HepG2 (cell line): ENCODE data around the gene PIM1. TPM values are rescaled to one million over a fixed set of nuclear protein-coding genes. Genes with fewer than 3 reads are reported as not detected.

Source experiments
- GMEB1 ChIP-seq: sonication (generic); formaldehyde crosslinking; IDR thresholded peaks from 2 replicates; pipeline ENCODE4 v1.5.1; 2020; ENCODE audit warnings: missing genetic modification reagents, mild to moderate bottlenecking, borderline replicate concordance
- MIER3 ChIP-seq: IDR thresholded peaks from 2 replicates; pipeline ENCODE4 v1.6.1; 2016; ENCODE audit warnings: missing compliant biosample characterization, borderline replicate concordance
- SOX6 ChIP-seq, 2 experiments: fragments of 450-650 bp in 1 of 2; sonication (generic) in 1 of 2; formaldehyde crosslinking in 1 of 2; IDR thresholded peaks; 2 replicates each; pipeline versions ENCODE4 v1.4.0 to v1.6.1; 2017 to 2020; ENCODE audit warnings: antibody characterized with exemption in 1 of 2, mild to moderate bottlenecking in 1 of 2, missing genetic modification reagents in 1 of 2
- ZNF138 ChIP-seq: sonication (generic); formaldehyde crosslinking; IDR thresholded peaks from 2 replicates; pipeline ENCODE4 v1.5.0; 2020; ENCODE audit warnings: mild to moderate bottlenecking, low read depth, missing genetic modification reagents
- ZNF263 ChIP-seq: sonication (generic); formaldehyde crosslinking; IDR thresholded peaks from 2 replicates; pipeline ENCODE4 v1.4.0; 2020; ENCODE audit warnings: missing genetic modification reagents
- ZNF33B ChIP-seq: sonication (generic); formaldehyde crosslinking; IDR thresholded peaks from 2 replicates; pipeline ENCODE4 v1.5.1; 2020; ENCODE audit warnings: mild to moderate bottlenecking, missing genetic modification reagents
- ZNF407 ChIP-seq: sonication (generic); formaldehyde crosslinking; IDR thresholded peaks from one replicate; pipeline ENCODE4 v1.5.1; 2020; ENCODE audit warnings: mild to moderate bottlenecking, missing genetic modification reagents; ENCODE audit errors: not compliant biosample characterization
- ZNF441 ChIP-seq: sonication (generic); formaldehyde crosslinking; IDR thresholded peaks from 2 replicates; pipeline ENCODE4 v1.7.0; 2021; ENCODE audit warnings: missing genetic modification reagents, borderline replicate concordance
- ZNF547 ChIP-seq: sonication (generic); formaldehyde crosslinking; IDR thresholded peaks from 2 replicates; pipeline ENCODE4 v1.5.1; 2020; ENCODE audit warnings: mild to moderate bottlenecking, missing genetic modification reagents
- ZNF737 ChIP-seq: sonication (generic); formaldehyde crosslinking; IDR thresholded peaks from 2 replicates; pipeline ENCODE4 v1.5.0; 2020; ENCODE audit warnings: missing genetic modification reagents, mild to moderate bottlenecking, borderline replicate concordance
- ZNF772 ChIP-seq: sonication (generic); formaldehyde crosslinking; IDR thresholded peaks from 2 replicates; pipeline ENCODE4 v1.5.0; 2020; ENCODE audit warnings: mild to moderate bottlenecking, missing genetic modification reagents
- ZSCAN25 ChIP-seq: sonication (generic); formaldehyde crosslinking; IDR thresholded peaks from 2 replicates; pipeline ENCODE4 v1.8.0; 2022; ENCODE audit warnings: mild to moderate bottlenecking, missing genetic modification reagents
- ZSCAN31 ChIP-seq: sonication (generic); formaldehyde crosslinking; IDR thresholded peaks from 2 replicates; pipeline ENCODE4 v1.5.0; 2020; ENCODE audit warnings: low read depth, mild to moderate bottlenecking, missing genetic modification reagents
- polyA plus RNA-seq, 8 experiments: library from polyadenylated mRNA; depleted of rRNA in 3 of 8; stranded (reverse) in 7 of 8; unstranded in 1 of 8; fragments of >200 nt; fragmentation: Illumina TruSeq in 4 of 8; extraction: Trizol in 4 of 8; gene quantifications; 2 replicates each; pipeline versions ENCODE4 v1.2.1 to v1.2.3, GENCODE V29; 2011 to 2016; ENCODE audit warnings: low read depth in 4 of 8, missing spikeins in 1 of 8, mixed read lengths in 1 of 8; ENCODE audit not compliant: insufficient read depth in 1 of 8
- total RNA-seq, 5 experiments: library from RNA; depleted of rRNA; stranded (reverse); fragments of >200 nt; fragmentation: Illumina TruSeq; extraction: Trizol; gene quantifications; 2 replicates each; pipeline ENCODE4 v1.2.3, GENCODE V29; 2016; ENCODE audit warnings: low read depth in 1 of 5
- TF ChIP-seq, protein P1 (sequence below): sonication (generic); formaldehyde crosslinking; IDR thresholded peaks from 2 replicates; pipeline ENCODE4 v1.5.1; 2020; ENCODE audit warnings: mild to moderate bottlenecking, missing genetic modification reagents, moderate library complexity

The PIM1 gene
- total and polyA plus RNA-seq, 2 of the 13 experiments (the other 11 are each of a cell fraction or from before 2014, with no cell fraction given): 29.4 to 117 TPM

DNA sequence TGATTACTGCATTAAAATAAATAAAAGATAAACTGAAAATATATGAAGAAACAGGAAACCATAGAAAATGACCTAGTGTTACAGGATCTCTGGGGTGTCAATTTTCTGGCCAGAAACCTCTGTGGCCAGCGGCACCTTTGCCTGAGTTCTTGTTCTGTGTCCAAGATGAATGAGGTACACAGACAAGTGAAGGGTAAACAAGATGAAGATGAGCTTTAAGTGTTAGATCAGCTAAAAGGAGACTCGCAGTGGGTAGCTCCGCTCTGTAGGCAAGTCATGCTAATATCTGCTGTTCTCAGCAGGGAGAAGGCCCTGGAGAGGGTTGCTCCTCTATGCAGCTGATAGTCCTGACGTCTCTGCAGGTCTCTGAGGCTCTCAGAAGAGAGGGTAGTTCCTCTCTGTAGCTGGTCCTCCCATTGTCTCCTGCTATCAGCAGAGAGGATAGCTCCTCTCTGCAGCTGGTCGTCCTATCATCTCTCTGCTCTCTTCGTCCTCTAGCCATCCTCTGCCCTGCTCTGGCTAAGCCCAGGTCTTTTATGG is 51.7 kb downstream of the PIM1 start (continued):
- peak; percentile 31 for TF ChIP-seq ZNF407 (CRISPR knock-in tag)
- 0 out of 2 replicates have a peak, but pooled peaks have one; percentile 2 for TF ChIP-seq ZNF33B (CRISPR knock-in tag)
- TF ChIP-seq ZNF138 (CRISPR knock-in tag): peak; percentile 42; the same call in 1 of the 2 replicates
- TF ChIP-seq ZSCAN25 (CRISPR knock-in tag): peak; percentile 41; the same call in 1 of the 2 replicates
- no peak for TF ChIP-seq ZNF737 (CRISPR knock-in tag)
- TF ChIP-seq ZSCAN31 (CRISPR knock-in tag): 0 out of 2 replicates have a peak, but pooled peaks have one; percentile 43
- 0 out of 2 replicates have a peak, but pooled peaks have one; percentile 12 for TF ChIP-seq MIER3 (CRISPR knock-in tag)
- peak; percentile 90 for TF ChIP-seq ZNF263
- TF ChIP-seq GMEB1: peak; percentile 32; the same call in 1 of the 2 replicates
- peak; percentile 54; the same call in 1 of the 2 replicates for TF ChIP-seq ZNF772 (CRISPR knock-in tag)
- TF ChIP-seq ZNF441 (CRISPR knock-in tag): 0 out of 2 replicates have a peak, but pooled peaks have one; percentile 67
- peak; percentile 70; the same call in 1 of the 2 replicates for TF ChIP-seq ZNF547
- TF ChIP-seq, protein P1, sequence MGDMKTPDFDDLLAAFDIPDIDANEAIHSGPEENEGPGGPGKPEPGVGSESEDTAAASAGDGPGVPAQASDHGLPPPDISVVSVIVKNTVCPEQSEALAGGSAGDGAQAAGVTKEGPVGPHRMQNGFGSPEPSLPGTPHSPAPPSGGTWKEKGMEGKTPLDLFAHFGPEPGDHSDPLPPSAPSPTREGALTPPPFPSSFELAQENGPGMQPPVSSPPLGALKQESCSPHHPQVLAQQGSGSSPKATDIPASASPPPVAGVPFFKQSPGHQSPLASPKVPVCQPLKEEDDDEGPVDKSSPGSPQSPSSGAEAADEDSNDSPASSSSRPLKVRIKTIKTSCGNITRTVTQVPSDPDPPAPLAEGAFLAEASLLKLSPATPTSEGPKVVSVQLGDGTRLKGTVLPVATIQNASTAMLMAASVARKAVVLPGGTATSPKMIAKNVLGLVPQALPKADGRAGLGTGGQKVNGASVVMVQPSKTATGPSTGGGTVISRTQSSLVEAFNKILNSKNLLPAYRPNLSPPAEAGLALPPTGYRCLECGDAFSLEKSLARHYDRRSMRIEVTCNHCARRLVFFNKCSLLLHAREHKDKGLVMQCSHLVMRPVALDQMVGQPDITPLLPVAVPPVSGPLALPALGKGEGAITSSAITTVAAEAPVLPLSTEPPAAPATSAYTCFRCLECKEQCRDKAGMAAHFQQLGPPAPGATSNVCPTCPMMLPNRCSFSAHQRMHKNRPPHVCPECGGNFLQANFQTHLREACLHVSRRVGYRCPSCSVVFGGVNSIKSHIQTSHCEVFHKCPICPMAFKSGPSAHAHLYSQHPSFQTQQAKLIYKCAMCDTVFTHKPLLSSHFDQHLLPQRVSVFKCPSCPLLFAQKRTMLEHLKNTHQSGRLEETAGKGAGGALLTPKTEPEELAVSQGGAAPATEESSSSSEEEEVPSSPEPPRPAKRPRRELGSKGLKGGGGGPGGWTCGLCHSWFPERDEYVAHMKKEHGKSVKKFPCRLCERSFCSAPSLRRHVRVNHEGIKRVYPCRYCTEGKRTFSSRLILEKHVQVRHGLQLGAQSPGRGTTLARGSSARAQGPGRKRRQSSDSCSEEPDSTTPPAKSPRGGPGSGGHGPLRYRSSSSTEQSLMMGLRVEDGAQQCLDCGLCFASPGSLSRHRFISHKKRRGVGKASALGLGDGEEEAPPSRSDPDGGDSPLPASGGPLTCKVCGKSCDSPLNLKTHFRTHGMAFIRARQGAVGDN: no peak
- no peak for TF ChIP-seq SOX6 (IDR thresholded peaks at IDR 0.05)
- TF ChIP-seq SOX6 (CRISPR knock-in tag; IDR thresholded peaks at IDR 0.05): 0 out of 2 replicates have a peak, but pooled peaks have one; percentile 4
